ENCODE measurements around the gene BRWD1. TPM values are rescaled to one million over a fixed set of nuclear protein-coding genes. Genes with fewer than 3 reads are reported as not detected.

Gene BRWD1
- total RNA-seq, 2 experiments from 2014 or later = 84.7 to 92.2 TPM

- Histone ChIP-seq H3K27me3 (ENCODE audit: control insufficient read depth in 1 of 2, insufficient read depth in 2 of 2, low read length in 2 of 2) (no peaks in the 10 kb centered on the region), H3K27ac (ENCODE audit: low read depth in 1 of 2, low read length in 2 of 2) (no peak overlapping the region), H3K4me3 (ENCODE audit: low read length) (no peak overlapping the region), H3K9me3 (ENCODE audit: control insufficient read depth in 1 of 2, insufficient read depth in 1 of 2, low read length in 2 of 2) (no peaks in the 10 kb centered on the region), H3K4me1 (ENCODE audit: insufficient read depth, low read length) (no peaks in the 10 kb centered on the region), H3K36me3 (ENCODE audit: insufficient read depth, low read length) (peaks cover 57% of the 10 kb centered on the region)
- no peak for TF ChIP-seq CTCF (IDR thresholded peaks at IDR 0.05)
- intact Hi-C loops (cut with DNase I, micrococcal nuclease) = no loop called here
- Mint-ChIP-seq H3K9me3 (no peaks in the 10 kb centered on the region), H3K4me3 (no peak overlapping the region), H3K27ac (no peak overlapping the region), H3K27me3 (no peaks in the 10 kb centered on the region), H3K36me3 (ENCODE audit: low read depth) (peaks cover 85% of the 10 kb centered on the region), H3K4me1 (ENCODE audit: low read depth) (peaks cover 29% of the 10 kb centered on the region)
- DNase-seq = no peak
- POLR2A ChIA-PET = no interaction called here
- no peak for ATAC-seq (ENCODE audit: poor library complexity)
- CTCF ChIA-PET = no interaction called here
Measured at GRCh38 chr21:39215078-39215477, 98.4 kb downstream of the BRWD1 start.

GRCh38 chr21:39209334-39209688 is 104.1 kb downstream of the BRWD1 start:
- Mint-ChIP-seq H3K27me3 (no peaks in the 10 kb centered on the region), H3K4me3 (no peak overlapping the region), H3K4me1 (ENCODE audit: low read depth) (peaks cover 46% of the 10 kb centered on the region), H3K9me3 (no peaks in the 10 kb centered on the region), H3K27ac (peak overlapping the region; percentile 50), H3K36me3 (ENCODE audit: low read depth) (peaks cover 86% of the 10 kb centered on the region)
- Histone ChIP-seq H3K4me3 (ENCODE audit: low read length) (no peak overlapping the region), H3K27me3 (ENCODE audit: control insufficient read depth in 1 of 2, insufficient read depth in 2 of 2, low read length in 2 of 2) (no peaks in the 10 kb centered on the region), H3K9me3 (ENCODE audit: control insufficient read depth in 1 of 2, insufficient read depth in 1 of 2, low read length in 2 of 2) (no peaks in the 10 kb centered on the region), H3K4me1 (ENCODE audit: insufficient read depth, low read length) (no peaks in the 10 kb centered on the region), H3K27ac (ENCODE audit: low read depth in 1 of 2, low read length in 2 of 2) (no peak overlapping the region), H3K36me3 (ENCODE audit: insufficient read depth, low read length) (peaks cover 71% of the 10 kb centered on the region)
- POLR2A ChIA-PET = interaction anchor here (0.5 to 1.7 kb wide), 3 partner anchors 26 to 404 kb away, joined by 3 to 7 read pairs (median 3); partner anchors contain the start of gene PSMG1
- CTCF ChIA-PET = no interaction called here
- ATAC-seq (ENCODE audit: poor library complexity) (peak; percentile 14), DNase-seq (no peak)
- intact Hi-C loops (cut with DNase I, micrococcal nuclease) = no loop called here
- no peak for TF ChIP-seq CTCF (IDR thresholded peaks at IDR 0.05)

GRCh38 chr21:39208624-39209333 is 104.7 kb downstream of the BRWD1 start:
- no peaks in the 10 kb centered on the region for H3K9me3 Mint-ChIP-seq
- Histone ChIP-seq H3K36me3 (ENCODE audit: insufficient read depth, low read length) (peaks cover 73% of the 10 kb centered on the region), H3K9me3 (ENCODE audit: control insufficient read depth in 1 of 2, insufficient read depth in 1 of 2, low read length in 2 of 2) (no peaks in the 10 kb centered on the region), H3K27ac (ENCODE audit: low read depth in 1 of 2, low read length in 2 of 2) (no peak overlapping the region), H3K27me3 (ENCODE audit: control insufficient read depth in 1 of 2, insufficient read depth in 2 of 2, low read length in 2 of 2) (no peaks in the 10 kb centered on the region), H3K4me3 (ENCODE audit: low read length) (no peak overlapping the region), H3K4me1 (ENCODE audit: insufficient read depth, low read length) (no peaks in the 10 kb centered on the region)
- no peaks in the 10 kb centered on the region for H3K27me3 Mint-ChIP-seq
- POLR2A ChIA-PET = interaction anchor here (0.5 to 1.7 kb wide), 4 partner anchors 26 to 404 kb away, joined by 3 to 7 read pairs (median 3); partner anchors contain the start of gene PSMG1
- TF ChIP-seq CTCF (IDR thresholded peaks at IDR 0.05) = no peak
- DNase-seq (peak in 3 of 14 experiments; percentile 16 to 35 (median 21)), ATAC-seq (ENCODE audit: poor library complexity) (peak; percentile 33)
- H3K4me3 Mint-ChIP-seq = no peak overlapping the region
- CTCF ChIA-PET = no interaction called here
- H3K36me3 Mint-ChIP-seq (ENCODE audit: low read depth) = peaks cover 86% of the 10 kb centered on the region
- H3K4me1 Mint-ChIP-seq (ENCODE audit: low read depth) = peaks cover 46% of the 10 kb centered on the region
- intact Hi-C loops (cut with DNase I, micrococcal nuclease) = no loop called here
- H3K27ac Mint-ChIP-seq = peak overlapping the region; percentile 50

All from CD4-positive, alpha-beta T cell (primary cell).